ENCODE data around the gene TIMP1.

TIMP1 gene

DNA sequence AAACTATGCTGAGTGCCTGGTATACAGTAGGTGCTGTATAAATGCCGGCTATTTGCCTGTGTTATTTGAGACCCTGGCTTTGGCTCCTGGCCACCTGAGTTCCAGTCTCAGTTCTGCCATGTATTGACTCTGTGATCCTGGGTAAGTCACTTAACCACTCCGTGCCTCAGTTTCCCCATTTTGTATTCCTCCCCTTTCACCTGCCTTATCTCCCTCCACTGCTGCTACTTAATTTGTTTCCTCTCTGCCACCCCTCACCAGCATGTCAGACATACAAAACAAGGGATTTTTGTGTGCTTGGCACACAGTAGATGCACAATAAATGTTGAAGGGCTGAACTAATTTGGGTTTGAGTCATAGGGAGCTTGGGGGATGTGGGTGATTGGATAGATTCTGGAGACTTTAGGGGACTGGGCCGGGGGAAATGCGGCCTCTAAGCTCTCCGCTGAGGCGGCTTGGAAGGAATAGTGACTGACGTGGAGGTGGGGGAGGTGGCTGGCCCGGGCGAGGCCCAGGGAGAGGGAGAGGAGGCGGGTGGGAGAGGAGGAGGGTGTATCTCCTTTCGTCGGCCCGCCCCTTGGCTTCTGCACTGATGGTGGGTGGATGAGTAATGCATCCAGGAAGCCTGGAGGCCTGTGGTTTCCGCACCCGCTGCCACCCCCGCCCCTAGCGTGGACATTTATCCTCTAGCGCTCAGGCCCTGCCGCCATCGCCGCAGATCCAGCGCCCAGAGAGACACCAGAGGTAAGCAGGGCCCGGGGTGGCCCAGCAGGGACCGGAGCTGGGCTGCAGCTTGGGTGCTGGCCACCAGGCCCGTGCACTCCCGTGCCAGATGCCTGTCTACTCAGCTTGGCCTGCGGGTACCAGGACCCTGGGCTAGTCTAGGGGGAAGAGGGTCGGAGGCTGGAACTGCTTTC is at the start of gene TIMP1:
Gene TIMP1 (plus strand): TSS at position 706 of the 917 bp plus-strand sequence. CDS start 980 bp downstream, outside the sequence.
- DNase-seq: peak; percentile 69

DNA sequence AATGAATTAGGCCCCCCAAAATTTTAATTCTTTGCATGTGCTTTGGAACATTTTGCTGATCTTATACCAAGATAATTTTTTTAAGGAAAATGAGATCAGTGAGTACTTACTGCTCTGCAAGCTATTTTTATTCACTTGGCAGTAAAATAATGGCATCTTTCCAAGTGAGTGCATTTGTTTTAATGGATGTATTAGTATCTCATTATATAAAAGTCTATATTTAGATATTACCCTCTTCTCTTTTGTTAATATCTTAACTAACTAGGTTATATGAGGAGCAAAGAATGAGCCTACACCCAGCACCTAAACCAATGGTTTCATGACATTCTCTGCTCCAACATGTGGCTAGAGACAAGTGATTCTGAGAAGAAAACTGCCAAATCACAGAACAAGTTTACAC is 42.4 kb upstream of the TIMP1 start:
- no peak for DNase-seq

DNA sequence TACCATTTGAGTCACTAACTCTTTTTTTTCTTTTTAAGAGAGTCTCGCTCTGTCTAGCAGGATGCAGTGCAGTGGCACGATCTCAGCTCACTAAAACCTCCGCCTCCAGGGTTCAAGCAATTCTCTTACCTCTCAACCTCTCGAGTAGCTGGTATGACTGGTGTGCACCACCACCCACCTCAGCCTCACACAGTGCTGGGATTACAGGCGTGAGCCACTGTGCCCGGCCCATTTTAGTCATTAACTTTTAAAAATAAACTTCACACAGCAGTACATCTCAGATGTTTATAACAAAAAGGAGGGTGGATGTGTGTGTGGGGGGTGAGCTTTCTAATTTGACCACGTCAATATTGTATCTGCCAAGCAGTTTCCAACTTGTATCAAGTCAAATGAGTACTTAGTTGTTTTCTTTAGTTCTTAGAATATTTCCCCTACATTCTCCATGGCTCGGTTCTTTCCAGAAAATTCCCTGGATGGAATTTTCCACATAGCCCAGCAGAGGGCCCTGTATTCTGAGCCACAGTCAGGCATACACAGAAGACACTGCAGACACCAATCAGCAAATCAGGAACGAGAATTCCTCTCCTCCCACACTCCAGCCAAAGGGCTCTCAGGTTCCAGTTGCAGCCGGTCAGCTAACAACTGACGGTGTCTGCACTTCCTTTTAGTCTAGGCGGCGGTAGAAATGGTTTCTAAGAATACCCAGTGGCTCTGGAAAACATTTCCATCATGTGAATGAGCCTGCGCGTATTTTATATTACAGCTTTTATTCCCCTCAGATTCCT is 41.3 kb upstream of the TIMP1 start:
- DNase-seq: no peak

DNA sequence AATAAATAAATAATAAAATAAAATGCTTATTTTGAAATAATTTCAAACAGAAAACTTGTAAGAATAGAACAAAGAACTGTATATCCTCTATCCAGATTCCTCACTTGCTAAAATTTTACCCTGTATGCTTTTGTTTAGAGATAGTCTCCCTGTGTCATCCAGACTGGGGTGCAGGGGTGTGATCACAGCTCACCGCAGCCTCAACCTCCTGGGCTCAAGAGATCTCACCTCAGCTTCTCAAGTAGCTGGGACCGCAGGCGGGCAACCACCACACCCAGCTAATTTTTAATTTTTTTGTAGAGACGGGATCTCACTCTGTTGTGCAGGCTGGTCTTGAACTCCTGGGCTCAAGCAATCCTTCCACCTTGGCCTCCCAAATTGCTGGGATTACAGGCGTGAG is 38.7 kb upstream of the TIMP1 start:
- no peak for DNase-seq

DNA sequence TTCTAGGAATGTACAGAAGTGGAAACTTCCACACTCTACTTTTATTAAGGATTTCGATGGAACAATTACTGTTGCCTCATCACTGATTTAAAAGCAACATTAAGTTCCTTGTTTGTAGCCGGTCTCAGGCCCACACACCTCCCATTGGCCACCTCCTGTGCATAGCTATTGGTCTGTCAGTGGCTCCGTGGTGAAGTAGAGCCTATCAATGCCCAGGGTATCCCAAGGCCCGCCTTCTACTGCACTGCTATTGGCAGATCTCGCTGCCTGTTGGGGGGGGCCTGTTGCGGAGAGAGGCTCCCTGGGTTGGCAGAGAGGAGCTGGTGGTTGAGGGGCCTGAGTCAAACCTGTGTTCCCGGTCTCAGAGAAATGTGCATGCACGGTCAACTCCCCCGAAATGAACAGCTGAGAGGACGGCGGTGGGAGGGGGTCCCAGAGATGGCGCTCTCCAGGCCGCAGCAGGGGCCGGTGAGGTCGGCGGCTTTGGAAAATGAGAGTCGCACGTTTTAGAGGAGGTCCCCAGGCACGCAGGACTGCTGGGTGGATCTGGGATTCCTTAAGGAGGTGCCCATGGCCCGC is 26.1 kb upstream of the TIMP1 start:
- peak; percentile 72 for DNase-seq

DNA sequence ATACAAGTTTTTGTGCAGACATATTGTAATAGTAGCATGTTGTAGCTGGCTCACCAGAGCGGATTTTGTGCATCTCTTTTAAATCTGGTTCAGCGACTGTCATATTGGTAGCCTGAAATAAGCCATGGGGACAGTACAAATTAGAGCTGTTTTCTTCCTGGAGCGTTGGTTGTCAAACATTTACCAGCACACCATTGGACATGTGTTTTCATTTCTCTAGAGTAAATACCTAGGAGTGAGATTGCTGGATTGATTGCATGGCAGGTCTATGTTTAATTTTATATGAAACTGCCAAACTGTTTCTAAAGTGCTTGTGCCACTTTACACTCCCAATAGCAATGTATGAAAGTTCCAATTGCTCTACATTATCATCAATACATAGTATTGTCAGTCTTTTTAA is 23.8 kb upstream of the TIMP1 start:
- DNase-seq: no peak

DNA sequence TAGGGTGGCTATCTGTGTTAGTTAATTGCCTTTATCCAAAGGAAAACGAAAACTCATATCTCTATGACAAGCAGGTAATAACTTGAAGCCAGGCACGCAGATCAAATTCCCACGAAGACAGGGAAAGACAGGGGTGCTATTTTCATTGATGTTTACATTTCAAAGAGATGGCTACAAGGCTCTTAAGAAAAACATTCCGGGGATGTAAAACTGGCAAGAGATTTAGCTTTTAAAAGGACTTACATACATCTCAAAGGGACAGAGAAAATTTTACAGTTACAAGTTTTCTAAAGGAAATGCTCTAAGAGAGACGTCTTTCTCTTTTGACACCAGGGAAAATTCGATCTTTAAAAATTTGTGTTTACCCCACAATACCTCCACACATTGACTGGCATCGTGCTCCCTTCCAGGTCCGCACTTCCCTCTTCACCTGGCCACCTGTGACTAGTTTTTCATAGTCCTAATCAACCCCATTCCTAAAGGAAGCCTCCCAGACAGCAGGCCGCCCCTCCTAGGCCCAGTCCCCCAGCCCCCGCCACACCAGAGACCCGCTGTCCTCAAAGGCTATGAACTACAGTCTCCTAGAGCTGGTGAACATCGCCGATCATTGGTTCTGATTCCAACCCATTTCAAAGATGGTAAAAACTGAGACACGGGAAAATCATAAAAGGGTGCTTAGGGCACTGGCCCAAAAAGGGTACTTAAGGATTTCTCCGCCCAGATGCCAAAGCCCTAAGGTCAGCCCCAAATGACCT is 21.9 kb upstream of the TIMP1 start:
- no peak for DNase-seq

DNA sequence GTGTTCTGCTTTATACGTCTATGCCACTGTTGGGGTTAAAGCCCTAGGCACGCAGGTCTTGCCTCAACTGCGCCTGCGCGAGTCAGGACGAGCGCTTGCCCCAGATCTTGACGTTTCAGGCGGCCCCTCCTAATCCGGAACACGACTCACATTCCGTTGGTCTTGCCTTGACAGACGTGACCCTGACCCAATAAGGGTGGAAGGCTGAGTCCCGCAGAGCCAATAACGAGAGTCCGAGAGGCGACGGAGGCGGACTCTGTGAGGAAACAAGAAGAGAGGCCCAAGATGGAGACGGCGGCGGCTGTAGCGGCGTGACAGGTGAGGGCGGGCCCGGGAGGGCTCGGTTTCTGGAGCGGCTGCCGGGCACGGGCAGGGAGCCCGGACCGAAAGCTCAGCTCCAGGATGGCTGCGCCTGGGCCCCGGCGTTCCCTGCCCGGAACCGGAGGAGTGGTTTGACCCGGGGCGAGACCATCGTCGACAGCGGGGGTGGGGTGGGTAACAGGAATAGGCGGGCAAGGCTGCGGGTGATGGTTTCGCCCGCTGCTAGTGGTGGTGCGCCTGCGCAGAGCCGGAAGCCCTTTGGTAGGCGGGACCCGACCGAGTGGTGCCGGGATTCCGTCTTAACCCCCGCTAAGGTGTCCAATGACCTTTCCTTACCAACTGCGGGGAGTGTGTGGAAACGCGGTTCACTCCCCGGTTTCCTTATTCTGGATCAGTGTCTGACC is 21.1 kb upstream of the TIMP1 start, which contains the start of gene ARAF:
Gene ARAF (plus strand): TSS at position 272 of the 725 bp plus-strand sequence. CDS start 1,763 bp downstream, outside the sequence.
- DNase-seq: peak; percentile 88

DNA sequence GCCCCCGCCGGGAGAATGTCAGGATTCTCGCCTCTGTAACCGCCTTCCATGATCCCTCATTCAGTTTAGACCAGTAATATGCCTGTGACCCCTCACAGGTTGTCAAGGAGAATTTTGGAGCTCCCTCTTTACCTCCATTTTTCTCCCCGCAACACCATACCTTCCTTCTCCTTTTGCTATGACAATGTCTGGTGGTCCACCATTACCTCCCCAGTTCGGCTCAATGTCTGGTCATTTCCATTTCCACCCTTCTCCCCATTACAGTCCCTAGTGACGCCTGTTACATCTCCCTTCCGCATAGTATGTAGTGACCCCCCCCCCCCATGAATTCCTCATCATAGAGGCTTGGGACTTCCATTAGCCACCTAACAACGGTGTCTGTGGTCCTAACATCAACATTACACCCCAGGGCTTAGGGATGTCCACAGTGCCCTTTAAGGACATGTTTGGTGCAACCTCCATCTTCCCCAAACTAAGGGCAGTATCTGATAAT is 20.5 kb upstream of the TIMP1 start:
- DNase-seq: no peak

DNA sequence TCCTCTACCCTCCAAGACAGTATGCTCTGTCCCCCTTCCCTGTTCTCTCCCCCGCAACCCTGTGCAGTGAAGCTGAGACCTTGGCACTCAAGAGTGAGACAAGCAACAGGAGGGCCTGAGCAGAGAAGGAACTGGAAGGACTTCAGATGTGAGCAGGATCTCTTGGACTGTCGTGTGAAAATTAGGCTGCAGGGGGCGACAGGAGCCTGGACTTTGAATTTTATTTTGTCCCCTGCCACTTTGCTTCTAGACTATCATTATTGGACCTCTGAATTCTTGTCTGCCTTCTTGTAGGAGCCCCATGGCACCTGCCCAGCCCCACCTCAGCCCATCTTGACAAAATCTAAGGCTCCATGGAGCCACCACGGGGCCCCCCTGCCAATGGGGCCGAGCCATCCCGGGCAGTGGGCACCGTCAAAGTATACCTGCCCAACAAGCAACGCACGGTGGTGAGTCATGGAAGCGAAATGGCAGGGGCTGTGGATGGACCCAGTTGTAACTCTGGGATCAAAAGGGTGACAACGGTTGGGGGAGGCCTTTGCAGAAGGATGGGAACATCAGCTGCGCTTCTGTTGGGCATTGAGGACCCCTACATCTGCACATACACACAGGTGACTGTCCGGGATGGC is 19.5 kb upstream of the TIMP1 start:
- DNase-seq: no peak

DNA sequence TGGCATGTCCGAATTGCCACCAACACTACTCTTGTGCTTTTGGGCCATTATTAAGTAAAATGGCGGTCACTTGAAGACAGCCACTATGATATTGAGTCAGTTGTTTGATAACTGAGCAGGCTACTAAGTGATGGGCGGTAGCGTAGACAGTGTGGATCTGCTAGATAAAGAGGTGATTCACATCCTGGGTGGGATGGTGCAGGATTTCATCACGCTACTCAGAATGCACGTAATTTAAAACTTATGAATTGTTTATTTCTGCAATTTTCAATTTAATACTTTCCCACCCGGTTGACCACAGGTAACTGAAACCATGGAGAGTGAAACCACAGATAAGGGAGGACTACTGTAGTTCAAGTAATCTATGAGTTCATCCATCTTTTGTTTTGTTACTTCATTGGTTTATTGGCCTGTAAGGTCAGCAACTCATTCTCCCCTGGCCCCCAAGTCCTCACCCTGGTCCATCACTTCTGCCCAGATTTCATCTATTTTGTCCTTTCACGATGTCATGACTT is 18.4 kb upstream of the TIMP1 start:
- no peak for DNase-seq

DNA sequence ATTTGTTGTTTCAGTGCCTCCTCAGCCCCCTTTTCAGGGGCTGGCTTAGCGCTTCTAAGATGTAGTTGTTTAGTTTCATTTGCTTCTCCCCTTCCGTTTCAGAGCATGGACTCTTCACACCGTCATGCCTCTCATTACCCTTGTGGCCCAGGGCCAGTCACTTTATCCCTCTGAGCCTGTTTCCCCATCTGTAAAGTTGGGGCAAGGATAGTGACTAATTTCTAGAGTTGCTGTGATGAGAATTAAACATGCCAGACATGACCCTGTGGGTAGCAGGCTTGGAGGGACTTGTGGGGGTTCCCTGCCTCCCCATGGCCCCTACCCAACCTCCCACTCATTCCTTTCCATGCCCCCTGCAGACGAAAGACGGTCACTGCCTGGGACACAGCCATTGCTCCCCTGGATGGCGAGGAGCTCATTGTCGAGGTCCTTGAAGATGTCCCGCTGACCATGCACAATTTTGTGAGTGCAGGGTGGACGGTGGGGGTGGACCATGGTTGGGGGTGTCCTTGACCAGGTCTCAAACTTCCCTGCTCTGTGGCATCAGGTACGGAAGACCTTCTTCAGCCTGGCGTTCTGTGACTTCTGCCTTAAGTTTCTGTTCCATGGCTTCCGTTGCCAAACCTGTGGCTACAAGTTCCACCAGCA is 17.7 kb upstream of the TIMP1 start:
- DNase-seq: no peak

DNA sequence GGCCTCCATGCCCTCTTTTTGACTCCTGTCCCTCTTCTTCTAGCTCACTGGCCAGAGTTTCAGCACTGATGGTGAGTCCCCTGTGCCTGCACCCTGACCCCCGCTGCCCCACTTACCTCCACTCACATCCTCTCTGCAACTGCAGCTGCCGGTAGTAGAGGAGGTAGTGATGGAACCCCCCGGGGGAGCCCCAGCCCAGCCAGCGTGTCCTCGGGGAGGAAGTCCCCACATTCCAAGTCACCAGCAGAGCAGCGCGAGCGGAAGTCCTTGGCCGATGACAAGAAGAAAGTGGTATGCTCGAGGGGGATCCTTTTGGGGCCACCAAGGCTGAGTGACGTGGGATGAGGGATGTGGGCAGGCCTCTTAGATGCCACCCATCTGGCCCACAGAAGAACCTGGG is 15.4 kb upstream of the TIMP1 start:
- DNase-seq: no peak

DNA sequence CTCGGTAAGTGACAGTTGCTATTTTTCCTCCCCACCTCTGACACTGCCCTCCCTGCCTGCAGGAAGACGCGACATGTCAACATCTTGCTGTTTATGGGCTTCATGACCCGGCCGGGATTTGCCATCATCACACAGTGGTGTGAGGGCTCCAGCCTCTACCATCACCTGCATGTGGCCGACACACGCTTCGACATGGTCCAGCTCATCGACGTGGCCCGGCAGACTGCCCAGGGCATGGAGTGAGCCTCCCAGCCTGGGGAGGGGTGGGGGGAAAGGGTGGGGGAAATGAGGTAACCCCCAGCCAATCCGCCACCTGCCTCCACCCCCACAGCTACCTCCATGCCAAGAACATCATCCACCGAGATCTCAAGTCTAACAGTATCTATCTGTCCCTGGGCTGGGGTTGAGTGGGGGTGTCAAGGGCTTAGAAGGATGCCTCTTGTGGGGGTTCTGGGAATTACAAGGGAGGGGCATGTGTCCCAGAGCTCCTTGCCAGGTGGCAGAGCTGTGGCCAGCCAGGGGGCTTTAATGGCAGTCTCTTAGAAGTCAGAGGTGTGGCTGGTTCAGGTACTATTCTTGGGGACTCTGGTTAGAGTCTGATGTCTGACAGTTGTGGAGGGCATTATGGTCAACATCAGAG is 13.5 kb upstream of the TIMP1 start:
- DNase-seq: peak; percentile 27

DNA sequence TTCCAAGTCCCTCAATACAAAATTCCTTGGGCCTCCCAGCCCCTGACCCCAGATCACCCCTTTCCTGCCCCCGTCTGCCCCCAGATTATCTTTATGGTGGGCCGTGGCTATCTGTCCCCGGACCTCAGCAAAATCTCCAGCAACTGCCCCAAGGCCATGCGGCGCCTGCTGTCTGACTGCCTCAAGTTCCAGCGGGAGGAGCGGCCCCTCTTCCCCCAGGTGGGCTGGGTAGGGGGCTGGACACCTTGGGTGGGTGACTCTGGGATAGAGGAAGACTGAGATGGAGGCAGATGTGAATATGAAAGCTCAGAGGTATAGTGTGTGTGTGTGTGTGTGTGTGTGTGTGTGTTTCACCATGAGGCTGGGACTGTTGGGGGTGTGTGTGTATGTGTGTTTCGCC is 11.4 kb upstream of the TIMP1 start:
- DNase-seq: no peak

DNA sequence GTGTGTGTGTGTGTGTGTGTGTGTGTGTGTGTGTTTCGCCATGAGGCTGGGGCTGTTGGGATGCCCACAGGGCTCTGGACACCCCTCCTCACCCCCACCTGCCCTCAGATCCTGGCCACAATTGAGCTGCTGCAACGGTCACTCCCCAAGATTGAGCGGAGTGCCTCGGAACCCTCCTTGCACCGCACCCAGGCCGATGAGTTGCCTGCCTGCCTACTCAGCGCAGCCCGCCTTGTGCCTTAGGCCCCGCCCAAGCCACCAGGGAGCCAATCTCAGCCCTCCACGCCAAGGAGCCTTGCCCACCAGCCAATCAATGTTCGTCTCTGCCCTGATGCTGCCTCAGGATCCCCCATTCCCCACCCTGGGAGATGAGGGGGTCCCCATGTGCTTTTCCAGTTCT is 11.0 kb upstream of the TIMP1 start:
- no peak for DNase-seq

DNA sequence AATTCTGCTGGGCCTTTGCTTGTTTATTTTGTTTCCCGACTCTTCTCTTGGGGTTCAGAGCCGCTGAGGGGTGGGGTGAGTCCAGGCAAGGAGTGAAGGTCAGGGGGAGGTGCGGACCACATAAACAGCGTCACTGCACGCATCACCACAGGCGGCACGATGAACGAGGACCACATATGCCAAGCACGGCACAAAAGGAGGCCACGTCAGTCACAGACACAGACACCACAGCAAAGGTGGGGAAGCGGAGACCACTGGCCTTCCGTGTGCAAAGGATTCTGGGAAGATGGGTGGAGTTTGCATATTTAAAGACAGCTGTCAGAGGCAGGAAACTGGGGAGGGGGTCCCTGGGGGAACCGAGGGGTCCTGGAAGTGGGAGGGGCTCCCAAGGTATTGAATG is 10.3 kb upstream of the TIMP1 start:
- DNase-seq: no peak

DNA sequence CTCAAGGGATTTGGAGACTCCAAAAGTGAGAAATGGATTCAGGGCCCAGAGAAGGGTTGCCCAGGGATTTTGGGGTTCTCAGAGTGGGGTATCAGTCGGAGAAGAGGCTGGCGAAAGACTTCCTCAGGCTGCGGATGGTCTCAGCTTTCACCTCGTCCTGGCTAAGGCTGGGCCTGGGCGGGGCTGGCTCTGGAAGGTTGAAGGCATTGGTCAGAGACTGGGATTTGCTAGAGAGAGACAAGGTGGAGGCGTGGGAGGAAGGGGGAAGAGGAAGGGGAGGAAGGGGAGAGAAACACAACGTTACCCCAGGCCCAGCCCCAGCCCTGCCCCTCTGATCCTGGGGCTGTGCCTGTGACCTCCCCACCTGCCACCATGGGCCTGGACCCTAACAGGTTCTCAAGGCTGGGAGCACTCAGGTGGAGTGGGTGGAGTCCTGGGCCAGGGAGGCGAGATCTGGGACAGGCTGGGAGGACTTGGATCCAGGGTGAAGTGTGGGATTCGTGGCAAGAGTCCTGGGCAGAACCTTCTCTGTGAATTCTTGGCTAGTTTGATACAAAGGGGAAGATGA is 9.4 kb upstream of the TIMP1 start:
- DNase-seq: no peak

DNA sequence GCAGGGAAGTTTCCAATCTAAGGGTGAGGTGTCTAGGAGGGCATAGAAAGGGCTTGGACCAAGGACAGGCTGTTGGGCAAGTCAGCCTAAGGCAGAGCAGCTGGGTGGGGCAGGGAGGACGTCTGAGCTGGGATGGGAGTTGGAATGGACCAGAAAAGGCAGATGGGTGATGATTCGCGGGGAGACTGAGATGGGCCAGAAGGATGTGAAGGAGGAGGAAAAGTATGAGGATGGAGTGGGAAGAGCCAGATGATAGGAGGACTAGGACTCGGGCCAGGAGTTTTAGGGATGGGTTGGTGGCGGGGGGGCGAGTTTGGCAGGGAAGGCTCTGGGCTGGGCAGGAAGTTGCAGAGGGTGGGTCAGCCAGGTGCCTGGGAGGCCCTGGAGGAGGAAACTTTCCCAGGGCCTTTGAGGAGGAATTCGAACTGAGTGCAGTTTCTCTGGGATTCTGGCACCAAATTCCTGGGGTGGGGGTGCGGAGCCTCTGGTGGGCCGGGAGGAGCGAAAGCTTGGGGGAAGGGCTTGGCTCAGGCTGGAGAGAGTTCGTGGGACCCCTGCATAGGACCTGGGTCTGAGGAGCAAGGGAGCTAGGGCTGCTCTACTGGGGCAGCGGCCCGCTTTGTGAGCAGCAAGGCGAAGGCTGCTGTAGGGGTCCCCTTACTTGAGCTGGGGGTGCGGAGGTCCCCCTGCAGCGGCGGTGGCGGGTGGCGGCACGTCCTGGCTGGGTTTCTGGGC is 8.7 kb upstream of the TIMP1 start:
- no peak for DNase-seq

Data from stimulated activated CD4-positive, alpha-beta T cell treated with anti-CD3 and anti-CD28 coated beads, Interleukin-12 subunit alpha, Interleukin-12 subunit beta, amount 100 ng/mL, for 4 hours (primary cell).